Measurements from ENCODE around the gene ZNF726.
"Not testable (repeated sequence)": the region's sequence is repeated elsewhere in the genome, so short reads cannot be mapped to it uniquely, and the experiment has no call there.

The ZNF726 gene

DNA sequence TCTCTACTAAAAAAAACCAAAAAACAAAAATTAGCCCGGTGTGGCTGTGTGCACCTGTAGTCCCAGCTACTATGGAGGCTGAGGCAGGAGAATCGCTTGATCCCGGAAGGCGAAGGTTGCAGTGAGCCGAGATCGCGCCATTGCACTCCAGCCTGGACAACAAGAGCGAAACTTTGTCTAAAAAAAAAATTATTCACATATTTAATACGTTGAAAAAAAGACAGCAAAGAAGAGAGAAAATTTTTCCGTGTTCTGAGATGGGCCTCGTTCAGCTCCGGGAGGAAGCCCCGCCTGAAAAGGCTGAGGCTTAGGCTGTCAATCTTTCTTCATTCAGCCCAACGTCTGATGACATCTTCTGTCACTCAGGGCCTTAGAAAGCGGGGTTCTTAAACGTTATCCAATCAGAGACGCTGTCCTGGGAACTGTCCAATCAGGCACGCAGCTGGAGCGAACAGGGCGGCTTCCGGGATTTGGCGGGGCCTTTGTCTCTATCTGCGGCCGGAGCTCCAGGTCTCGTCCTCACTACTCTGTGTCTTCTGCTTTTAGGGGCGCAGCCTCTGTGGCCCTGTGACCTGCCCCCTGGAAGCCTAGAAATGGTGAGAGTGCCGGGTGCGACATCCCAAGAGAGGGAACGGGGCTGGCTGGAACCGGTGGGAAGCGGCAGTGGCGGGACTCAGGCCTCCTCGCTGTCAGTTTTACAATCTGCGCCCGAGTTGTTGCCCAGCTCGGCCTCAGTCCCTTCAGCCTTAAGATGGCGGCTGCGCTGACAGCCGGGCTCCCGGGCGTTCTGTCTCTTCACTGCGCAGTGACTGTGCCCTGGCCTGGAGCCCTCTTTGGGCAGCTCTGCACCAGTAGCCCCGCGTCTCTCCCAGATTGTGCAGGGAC is at the start of gene ZNF726:
TSS of gene ZNF726 (plus strand) at position 485 of the 885 bp plus-strand sequence. CDS start at position 594, 109 bp downstream.
- DNase-seq, result peak; percentile 93

DNA sequence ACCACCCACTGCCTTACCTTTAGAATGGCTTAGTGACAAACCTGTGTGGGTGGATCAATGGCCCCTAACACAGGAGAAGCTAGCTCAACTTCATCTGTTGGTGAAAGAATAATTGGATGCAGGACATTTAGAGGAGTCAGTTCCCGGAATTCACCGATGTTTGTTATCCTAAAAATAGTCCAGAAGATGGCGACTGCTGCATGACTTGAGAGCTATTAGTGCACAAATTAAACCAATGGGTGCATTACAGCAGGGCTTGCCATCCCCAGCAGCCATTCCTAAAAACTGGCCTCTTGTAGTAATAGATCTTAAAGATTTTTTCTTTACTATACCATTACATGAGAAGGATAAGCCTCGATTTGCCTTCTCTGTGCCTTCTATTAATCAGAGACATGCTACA is 46.8 kb upstream of the ZNF726 start:
- no peak for DNase-seq

DNA sequence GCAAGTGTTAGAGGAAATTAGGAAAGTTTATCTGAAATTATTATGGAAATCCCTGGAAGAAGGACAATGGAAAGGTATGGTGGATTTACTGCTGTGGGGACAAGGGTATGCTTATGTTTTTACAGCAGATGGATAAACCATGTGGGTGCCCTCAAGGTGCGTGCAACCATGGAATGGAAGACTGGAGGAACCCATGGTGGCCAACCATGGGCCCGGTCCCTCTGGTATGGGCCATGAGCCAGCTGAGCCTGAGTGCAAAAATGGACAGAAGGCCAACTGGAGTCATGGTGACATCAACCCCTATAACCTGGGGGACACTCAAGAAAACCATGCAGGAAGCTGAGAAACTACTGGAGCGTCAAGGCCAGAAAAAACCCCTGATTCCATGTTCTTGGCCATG is 46.1 kb upstream of the ZNF726 start:
- no peak for DNase-seq

DNA sequence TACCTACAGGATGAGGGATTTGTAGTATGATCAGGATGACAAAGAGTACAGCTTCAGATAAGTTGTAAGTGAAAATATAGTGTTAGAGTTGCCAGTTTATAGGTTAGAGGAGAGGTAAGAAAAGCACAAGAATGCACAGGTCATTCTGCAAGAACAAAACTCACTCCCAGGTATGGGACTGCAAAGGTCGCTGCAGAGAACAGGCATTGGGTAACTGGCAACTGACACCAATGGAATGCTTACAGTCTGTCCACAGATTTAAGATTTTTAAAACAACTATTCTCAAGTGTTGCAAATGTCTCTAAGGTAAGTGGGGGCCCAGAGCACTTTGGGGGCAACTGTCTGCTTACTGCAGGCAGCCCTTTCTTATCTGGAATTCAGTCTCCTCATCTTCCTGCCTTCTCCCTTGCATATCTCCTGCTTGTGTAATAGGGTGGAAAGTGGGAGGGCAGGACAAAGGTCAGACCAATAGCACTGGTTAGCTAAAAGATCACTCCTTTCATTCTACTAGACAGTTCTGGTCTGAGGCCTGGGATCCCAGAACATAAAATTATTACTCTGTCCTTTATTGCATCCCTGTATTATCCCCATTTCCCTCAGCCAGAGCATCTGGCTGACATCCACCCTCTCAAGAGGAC is 42.3 kb upstream of the ZNF726 start:
- no peak for DNase-seq

DNA sequence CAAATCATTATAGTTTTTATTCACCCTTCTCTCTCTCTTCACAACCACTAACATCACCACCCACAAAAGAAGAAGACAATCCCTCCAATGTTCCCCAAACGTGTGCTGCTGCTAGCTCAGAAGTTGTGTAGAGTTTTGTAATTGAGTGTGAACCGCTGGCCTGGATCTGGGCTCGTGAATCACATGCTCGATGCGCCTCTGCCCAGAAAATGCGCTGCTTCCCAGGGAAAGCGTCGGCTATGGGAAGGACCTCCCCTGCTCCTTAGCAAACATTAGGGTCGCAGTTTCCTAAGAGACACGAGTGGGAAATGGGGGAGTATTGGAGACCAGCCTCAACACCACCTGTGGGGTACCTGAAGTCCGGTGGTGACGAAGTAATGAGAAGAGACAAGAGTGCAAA is 38.4 kb upstream of the ZNF726 start:
- DNase-seq, result no peak

DNA sequence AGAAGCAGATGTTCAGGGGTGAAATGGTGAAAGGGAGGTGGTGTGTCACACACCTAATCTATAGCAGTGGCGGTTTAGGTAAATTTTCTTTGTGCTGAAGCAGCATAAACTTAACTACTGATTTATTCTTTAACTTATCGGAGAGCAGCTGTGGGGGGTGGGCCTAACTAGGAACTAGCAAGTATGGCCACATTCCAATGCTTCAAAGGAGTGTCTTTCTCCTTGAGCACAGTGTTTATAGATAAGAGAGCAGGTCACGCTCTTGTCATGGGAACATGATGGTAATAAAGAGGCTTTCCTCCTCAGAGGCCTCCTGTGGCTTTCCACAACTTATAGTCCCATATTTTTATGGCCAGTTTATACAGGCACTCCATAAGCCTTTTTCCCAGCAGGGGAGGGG is 37.9 kb upstream of the ZNF726 start:
- not testable (repeated sequence) for DNase-seq

DNA sequence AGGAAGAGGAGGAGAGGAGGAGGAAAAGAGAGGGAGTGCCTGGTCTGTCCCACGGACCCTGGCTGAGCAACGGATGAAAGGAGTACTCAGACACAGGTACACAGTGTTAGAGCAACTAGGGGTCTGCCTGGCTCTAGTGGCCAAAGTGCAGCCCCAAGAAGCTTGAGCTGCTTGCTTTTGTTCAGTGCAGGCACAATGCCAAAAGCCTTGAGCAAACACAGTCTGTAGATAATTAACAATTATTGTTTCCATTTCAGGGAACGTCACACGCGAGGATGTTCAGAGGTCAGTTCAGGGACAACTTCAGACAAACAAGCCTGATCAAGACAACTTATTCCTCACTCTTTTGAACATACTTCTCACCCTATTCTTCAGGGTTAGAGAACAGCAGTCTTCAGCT is 32.2 kb upstream of the ZNF726 start:
- DNase-seq, result no peak

DNA sequence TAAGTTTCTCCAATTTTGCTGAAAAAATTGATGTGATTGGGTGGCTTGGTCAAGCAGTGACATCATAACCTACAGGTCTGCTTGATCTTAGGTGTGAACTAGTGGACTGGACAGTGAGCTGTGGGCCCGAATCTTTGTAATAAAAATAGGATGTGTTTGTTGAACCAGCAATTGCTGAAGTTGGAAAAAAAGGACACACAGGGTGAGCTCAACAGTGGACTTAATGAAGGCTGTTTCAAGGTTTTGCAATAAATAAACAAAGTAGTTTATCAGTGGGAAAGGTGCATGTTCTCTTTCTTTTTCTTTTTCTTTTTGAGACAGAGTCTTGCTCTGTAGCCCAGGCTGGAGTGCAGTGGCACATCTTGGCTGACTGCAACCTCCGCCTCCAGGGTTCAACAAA is 30.3 kb upstream of the ZNF726 start:
- no peak for DNase-seq

DNA sequence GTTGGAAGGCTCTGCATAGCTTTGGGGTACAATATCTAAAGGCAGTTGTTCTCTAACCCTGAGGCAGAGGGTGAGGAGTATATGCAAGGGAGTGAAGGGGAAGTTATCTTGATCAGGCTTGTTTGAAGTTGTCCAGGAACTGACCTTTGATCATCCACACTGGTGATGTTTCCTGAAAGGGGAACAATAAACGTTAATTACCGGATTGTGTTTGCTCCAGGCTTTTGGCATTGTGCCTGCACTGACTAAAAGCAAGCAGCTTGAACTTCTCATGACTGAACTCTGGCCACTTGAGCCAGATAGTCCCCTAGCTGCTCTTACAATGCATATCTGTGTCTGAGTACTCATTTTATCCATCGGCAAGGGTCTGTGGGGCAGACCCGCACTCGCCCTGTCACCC is 27.0 kb upstream of the ZNF726 start:
- DNase-seq, result no peak

DNA sequence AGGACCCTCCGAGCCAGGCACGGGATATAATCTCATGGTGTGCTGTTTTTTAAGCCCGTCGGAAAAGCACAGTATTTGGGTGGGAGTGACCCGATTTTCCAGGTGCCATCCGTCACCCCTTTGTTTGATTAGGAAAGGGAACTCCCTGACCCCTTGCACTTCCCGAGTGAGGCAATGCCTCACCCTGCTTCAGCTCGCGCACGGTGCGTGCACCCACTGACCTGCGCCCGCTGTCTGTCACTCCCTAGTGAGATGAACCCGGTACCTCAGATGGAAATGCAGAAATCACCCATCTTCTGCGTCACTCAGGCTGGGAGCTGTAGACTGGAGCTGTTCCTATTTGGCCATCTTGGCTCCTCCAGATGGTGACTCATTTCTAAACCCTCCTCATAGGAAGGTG is 18.6 kb upstream of the ZNF726 start:
- DNase-seq, result not testable (repeated sequence)

DNA sequence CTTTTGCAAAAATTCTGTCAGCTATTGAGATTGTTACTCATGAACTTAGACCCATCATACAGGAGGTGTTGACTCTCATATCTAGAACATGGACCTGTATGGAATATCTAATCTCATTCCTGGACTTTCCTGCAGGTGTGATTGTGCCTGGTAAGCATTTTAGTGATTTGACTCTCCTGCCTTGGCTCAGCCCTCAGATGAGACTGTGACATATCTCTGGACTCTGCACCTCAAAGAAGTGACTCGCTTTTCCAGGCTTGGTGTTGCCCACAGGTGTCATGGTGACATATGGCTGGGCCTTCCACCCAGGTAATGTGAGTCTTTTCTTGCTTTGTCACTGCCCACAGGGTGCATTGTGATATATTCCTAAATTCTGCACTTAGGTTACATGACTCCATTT is 17.8 kb upstream of the ZNF726 start:
- DNase-seq, result no peak

DNA sequence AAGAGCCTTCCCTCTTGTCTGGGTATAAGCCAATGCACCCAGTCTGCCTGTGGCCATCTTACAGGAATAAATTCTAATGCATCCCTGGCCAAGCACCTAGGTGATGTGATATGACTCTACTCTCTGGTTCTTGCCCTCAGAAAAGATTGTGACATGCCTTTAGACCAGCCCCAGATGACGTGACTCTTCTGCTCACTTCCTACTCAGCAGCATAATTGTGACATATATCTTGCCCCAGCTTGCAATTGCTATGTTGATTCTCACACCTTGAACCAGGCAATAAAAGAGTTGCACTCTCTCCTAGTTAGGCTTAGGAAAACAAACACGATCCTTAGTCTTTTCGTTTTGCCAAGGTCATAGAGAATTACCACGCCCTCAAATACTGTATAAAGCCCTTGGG is 13.3 kb upstream of the ZNF726 start:
- no peak for DNase-seq

DNA sequence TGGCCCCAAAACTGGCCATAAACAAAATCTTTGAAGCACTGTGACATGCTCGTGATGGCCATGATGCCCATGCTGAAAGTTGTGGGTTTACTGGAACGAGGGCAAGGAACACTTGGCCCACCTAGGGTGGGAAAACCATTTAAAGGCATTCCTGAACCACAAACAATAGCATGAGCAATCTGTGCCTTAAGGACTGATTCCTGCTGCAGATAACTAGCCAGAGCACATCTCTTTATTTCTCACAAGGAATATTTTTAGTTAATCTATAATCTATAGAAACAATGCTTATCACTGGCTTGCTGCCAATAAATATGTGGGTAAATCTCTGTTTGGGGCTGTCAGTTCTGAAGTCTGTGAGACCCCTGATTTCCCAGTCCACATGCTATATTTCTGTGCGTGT is 10.3 kb upstream of the ZNF726 start:
- no peak for DNase-seq

DNA sequence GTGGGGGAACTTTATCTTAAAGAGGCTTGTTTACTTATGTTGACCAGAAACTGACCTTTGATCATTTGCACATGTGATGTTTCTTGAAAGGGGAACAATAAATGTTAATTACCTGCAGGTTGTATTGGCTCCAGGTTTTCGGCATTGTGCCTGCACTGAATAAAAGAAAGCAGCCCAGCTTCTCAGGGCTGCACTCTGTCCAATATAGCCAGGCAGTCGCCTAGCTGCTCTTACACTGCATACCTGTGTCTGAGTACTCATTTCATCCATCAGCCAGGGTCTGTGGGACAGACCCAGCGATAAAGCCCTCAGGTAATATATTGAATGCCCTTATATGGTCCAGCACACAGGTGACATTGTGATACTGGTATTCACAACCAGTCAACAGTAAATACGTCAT is 8.9 kb upstream of the ZNF726 start:
- no peak for DNase-seq

DNA sequence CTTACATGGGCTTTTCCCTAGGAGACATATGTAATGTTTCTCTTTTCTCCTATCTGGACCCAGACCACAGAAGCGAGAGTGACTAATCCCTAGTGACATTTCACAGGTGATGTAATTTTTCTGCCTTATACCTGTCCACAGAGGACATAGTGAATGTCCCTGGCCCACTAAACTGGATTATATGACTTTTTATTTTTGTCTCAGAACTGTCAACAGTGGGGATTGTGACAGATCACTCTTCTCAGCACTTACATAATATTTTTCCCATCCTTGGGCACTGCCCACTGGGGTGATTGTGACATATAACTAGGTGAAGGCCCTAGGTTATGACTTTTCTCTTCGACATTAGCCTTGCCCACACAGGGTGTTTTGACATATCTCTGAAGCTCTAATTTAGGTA is 7.9 kb upstream of the ZNF726 start:
- no peak for DNase-seq

DNA sequence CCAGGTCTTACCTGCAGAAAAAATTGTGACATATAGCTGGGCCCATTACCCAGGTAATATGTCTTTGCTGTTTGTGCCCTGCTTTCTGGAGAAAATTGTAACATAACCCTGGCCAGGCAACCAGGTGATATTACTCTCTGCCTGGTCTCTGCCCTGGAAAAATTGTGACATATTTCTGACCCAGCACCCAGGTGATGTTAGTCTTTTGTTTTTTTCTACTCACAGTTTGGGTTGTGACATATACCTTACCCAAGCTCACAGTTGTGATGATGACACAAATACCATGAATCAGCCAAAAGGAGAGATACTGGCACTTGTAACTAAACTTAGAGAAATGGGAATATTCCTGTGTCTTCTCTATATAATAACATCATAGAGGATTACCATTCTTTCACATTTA is 6.5 kb upstream of the ZNF726 start:
- DNase-seq, result no peak

DNA sequence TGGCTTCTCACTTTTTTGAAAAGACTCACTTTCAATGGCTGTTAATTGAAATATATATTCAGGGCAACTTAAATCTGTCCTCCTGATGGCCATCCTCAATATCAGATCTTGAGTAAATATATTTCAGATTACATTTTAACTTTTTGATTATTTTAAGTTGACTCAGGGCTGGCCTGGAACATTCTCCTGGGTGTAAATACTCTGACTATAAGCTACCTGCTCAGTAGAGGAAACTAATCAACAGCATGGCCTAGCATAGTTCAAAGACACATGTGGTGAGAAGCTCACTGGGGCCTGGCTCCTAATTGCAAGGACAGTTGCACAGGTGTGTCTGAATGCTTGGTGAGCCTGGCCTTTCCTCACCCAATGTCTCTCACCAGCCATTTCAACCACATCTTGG is 5.5 kb upstream of the ZNF726 start:
- DNase-seq, result no peak

DNA sequence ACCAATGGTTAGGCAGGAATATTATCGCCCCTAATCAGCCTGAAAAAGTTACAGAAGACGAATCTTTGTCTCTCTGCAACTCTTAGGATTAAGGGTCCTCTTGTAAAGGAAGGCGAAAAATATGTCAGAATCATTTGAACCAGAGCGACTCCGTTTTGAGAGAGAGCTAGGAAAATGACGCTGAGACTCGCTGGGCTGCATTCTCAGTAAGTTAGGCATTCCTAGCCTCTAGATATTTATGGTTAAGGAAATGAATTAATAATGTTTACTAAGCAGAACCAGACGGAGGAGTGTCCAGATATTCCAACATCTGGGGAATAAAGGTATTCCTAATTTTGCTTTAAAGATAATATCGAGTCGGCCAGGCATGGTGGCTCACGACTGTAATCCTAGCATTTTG is 755 bp upstream of the ZNF726 start:
- DNase-seq, result no peak

DNA sequence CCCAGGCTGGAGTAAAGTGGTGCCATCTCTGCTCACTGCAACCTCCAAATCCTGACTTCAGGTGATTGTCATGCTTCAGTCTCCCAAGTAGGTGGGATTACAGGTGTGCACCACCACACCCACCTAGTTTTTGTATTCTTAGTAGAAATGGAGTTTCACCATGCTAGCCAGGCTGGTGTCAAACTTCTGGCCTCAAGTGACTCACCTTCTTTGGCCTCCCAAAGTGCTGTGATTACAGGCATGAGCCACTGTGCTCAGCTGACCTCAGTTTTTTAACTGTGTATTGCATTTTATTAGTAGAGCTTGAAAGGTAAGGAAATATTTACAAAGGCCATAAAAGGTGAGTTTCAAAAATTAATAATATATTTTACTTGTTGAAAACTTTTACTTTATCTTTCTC is 2.3 kb downstream of the ZNF726 start:
- no peak for DNase-seq

DNA sequence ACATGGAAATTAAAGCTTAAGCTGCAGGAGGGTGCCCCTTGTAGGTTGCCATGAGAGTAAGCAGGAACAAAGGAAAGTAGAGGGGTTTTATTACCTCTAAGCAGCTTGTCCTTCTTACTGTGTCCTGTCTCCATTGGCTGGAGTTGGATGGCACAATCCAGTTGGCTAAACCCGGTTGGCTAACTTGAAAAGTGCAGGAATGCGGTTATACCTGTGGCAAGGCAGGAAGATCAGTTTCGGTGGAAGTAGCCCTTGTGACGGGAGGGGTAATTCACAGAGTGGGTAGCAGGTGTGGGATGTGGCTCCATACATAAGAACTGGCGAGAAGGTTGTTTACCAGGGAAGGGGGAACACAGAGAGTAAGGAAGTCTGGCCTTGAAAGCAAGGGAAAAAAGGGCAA is 3.2 kb downstream of the ZNF726 start:
- DNase-seq, result no peak

DNA sequence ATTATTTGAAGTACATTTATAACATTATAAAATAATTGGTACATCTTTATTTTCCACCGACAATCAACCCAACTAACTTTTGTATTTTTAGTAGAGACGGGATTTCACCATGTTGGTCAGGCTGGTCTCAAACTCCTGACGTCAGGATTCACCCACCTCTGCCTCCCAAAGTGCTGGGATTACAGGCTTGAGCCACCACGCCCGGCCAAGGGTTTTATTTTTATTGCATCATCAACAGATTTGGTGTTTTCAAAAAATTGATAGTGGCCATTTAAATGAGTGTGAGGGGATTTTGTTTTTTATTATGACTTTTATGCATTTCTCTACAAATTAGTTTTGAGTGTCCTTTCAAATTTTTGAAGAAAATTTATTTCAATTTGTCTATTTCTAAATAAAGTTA is 10.6 kb downstream of the ZNF726 start:
- no peak for DNase-seq

DNA sequence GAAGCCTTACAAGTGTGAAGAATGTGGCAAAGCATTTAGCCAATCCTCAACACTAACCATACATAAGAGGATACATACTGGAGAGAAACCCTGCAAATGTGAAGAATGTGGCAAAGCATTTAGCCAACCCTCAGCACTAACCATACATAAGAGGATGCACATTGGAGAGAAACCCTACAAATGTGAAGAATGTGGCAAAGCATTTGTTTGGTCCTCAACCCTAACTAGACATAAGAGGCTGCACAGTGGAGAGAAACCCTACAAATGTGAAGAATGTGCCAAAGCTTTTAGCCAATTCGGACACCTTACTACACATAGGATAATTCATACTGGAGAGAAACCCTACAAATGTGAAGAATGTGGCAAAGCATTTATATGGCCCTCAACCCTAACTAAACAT is 18.2 kb downstream of the ZNF726 start:
- no peak for DNase-seq

DNA sequence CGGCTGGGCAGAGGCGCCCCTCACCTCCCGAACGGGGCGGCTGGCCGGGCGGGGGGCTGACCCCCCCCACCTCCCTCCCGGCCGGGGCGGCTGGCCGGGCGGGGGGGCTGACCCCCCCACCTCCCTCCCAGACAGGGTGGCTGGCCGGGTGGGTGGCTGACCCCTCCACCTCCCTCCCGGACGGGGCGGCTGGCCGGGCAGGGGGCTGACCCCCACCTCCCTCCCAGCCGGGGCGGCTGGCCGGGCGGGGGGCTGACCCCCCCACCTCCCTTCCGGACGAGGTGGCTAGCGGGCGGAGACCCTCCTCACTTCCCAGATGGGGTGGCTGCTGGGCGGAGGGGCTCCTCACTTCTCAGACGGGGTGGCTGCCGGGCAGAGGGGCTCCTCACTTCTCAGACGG is 22.3 kb downstream of the ZNF726 start:
- DNase-seq, result not testable (repeated sequence)

DNA sequence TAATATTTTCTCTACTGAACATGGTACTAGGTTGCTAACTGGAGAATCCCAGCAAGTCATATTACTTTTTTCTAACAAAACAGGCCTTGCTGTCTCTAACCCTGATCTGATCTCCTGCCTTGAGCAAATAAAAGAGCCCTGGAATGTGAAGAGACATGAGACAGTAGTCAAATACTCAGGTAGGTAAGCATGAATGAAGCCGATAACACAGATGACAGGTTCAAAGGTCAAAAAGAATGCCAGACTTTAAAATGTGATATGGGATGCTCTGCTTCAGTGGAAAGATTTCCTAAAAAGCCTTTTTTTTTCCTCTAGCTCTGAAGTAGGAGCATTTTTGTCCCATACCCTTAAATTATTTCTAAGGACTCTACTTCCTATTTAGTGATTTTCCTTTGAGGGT is 28.7 kb downstream of the ZNF726 start:
- DNase-seq, result no peak

DNA sequence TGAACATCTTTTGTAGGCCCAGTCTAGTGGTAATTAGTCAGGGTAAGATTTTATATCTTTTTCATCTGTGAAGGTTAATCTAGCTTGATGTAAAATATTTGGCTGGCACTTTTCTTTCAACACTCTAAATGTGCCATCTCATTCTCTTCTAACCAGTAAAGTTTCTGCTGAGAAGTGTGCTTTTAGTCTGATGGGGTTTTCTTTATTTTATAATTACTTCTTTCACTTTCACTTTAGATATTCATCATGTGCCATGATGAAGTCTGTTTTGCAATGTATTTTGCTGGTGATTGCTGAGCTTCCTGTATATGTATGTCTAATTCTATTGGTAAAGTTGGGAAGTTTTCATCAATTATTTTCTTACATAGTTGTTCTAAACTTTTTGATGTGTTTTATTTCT is 31.9 kb downstream of the ZNF726 start:
- peak; percentile 0 for DNase-seq
